Stimulated activated CD4-positive, alpha-beta T cell treated with anti-CD3 and anti-CD28 coated beads, TNF-alpha, amount 100 ng/mL, for 4 hours (primary cell): ENCODE data around the gene TBC1D1.

Experiments
- DNase-seq, 3 experiments: peaks; one replicate each; pipeline ENCODE4 v3.0.0-alpha.2; 2020; ENCODE audit warnings: low read depth in 3 of 3

TBC1D1 gene

DNA sequence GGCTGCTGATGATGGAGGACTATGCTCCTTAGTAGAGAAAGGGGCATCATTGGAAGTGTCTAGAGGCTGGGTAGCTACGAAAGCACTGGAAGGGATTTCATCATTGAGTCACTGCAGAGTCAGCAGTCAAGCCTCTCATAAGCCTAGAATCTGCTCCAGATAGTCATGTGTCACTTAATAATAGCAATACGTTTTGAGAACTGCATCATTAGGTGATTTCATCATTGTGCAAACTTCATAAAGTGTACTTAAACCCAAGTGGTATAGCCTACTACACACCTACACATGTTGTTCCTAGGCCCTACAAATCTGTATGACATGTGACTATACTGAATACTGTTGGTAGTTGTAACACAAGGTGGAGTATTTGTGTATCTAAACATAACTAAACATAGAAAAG, 234.9 kb downstream of the TBC1D1 start:
- no peak for DNase-seq

DNA sequence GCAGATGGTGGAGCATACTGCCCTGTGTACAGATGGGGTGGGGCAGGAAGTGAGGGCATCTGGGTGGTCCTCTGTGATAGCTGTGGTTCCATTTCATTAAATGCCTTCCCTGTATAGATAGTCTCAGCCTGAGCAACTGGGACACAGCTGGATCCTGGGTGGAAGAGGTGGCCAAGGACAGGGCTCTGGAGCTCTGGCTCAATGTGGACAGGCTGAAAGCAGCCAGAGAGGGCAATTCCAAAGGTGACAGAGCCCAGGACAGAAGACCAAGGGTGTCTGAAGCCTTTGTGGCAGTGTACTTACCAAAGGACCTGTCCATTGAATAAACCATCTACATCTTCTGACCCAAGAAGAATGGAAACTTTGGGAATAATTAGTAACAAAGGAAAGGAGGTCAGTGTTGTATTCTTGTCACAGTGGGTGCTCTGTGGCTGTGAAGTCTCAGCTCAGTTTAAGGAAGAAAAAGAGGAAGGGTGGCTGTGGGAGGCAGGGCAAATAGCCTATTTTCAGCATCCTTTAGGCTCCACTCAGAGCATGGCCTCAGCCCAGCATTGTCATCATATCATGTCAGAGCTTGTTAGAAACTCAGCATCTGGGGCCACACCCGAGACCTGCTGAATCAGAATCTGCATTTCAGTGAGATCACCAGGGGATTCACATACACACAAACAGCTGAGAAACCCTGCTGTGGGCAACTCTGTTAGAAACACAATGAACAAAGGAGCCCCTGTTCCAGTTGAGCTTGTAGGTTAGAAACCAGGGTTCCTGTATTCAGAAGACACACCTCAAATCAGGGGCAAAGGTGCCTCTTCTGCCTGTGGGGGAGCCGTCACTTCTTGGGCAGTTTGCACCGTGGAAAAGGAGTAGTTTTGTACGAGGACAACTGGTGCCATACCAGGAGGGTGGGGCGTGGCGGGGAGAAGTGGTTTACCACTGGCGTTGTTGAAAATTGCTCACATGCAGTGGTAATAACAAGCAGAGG, 237.9 kb downstream of the TBC1D1 start:
- peak; percentile 31 to 32 (median 31) for DNase-seq

DNA sequence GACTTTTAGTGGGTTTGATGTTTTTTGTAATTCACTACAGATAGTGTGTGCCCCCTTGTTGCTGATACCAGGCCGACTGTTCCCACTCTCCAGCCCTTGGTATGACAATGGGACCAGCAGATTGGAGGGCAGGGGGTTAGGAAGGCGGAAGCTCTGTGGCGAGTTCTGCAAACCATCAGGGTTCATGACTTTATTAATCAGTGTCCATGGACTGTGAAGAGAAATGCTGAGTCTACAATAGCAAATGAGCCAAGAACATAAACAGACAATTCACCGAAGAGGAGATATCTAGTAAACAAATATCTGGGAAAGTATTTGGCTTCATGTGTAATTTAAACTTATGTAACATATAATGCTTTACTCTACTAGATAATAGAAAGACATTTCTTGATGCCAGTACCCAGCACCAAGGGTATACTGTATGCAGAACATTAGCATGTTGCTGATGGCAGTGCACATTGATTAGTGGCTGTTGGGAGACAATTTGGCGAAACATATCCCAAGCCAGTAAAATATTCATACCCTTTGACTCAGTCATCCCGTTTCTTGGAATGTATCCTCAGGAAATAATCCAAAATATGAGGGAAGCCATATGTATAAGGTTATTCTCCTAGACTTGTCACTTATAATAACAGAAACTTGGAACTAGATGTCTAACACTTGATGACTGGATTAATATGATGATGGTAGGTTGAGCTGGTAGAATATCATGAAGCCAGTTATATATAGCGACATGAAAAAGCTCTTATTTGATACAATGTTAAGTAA, 238.8 kb downstream of the TBC1D1 start:
- DNase-seq = no peak

DNA sequence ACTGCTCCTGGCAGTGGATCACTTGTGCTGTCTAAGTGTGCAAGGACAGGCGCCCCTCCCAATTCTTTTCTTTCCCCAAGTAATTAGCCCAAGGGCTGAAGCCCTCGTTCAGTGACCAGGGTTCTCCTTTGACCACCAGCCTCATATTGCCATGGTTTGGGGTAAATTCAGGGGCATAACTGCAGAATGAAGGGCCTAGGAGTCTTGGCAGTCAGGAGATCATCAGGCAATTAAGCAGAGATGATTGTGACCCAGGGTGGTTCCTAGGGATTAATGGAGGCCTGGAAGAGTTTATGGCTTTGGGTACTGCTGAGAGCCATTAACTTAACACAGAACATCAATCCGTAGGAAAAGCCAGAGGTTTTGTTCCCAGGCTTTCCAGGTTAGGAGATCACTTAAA, 240.0 kb downstream of the TBC1D1 start:
- no peak for DNase-seq

DNA sequence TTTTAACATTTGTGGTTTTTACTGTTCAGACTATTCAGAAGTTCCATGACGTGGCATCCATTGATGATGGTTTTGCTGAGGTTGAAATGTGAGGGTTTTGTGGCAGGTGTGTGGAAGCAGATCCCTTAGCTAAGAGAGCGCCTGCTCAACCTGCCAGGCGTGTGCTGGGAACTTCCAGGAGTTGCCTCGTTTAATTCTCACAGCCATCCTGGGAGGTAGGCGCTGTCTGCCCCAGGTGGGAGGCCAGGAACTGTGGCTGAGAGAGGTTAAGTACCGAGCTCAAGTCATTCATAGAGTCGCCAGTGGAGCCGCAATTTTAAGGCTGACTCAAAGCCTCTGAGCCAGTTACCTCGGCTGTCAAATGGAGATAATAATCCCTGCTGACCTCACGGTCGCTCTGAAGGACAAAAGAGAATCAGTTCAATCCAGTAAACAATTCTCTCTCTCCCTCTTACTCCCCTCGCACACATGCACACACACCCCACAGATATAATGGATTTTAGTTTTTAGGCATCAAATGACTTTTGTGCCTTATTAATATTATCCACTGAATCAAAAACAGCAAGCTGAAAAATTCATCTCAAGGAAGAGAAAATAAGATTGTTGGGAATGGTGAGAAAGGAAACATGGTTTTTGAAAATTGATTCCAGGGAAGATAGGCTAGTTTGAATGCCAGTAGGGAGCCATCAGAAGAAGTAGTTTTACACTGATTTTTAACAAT, 240.6 kb downstream of the TBC1D1 start:
- DNase-seq = peak; percentile 32 to 59 (median 33)

DNA sequence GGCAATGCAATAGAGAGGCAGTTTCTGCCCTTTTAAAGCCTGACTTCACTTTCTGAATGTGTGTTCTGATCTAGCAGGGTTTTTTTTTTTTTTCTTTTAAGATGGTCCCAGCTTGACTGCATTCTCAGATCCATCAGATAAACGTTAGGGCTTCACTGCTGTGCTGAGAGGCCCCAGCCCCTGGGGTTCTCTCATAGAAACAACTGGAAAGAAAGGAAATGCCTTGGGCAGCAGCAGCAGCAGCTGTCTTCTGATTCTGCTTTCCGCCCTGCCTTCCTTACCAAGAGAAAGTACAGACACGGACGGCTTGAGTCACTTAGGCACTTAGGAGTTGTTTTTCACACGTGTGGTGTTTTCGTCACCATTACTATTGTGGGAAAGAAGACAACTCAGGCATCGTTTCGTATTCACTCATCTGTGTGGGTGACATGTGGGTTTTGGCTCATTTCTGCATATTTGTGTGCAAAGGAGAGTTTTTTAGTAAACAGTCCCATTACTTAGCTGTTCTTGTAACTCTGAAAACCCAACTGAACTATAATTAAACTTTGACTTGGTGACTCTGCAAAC, 241.3 kb downstream of the TBC1D1 start:
- peak; percentile 18 to 56 (median 45) for DNase-seq

DNA sequence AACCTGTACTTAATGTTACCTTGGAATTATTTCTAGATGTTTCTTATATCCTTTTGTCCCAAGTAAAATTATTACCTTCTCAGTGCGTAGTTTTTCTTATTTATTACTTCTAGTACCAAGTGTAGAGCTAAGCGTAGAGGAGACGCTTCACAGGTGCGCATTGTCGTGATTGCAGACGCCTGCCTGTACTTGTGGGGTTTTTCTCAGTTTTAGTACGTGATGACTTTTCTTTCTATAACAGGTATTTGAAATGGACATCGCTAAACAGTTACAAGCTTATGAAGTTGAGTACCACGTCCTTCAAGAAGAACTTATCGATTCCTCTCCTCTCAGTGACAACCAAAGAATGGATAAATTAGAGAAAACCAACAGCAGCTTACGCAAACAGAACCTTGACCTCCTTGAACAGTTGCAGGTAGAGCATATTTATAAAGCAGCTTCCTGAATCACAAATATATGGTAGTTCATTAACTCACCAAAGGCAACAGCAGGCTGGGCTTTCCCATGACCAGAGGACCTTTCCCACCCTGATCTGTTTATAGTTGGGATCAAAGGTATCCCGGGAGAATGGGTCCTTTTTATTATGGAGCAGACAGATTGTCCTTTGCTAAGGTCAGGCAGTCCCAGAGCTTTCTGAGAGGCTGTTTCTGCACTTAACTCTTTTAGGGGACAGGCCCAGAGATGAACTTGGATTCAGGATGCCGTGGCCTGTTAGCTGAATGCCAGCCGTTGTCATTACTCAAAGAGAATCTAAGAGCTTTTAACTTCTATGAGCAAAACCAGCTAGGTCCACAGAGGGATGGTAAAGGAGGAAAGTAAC, 242.2 kb downstream of the TBC1D1 start:
- DNase-seq = no peak

DNA sequence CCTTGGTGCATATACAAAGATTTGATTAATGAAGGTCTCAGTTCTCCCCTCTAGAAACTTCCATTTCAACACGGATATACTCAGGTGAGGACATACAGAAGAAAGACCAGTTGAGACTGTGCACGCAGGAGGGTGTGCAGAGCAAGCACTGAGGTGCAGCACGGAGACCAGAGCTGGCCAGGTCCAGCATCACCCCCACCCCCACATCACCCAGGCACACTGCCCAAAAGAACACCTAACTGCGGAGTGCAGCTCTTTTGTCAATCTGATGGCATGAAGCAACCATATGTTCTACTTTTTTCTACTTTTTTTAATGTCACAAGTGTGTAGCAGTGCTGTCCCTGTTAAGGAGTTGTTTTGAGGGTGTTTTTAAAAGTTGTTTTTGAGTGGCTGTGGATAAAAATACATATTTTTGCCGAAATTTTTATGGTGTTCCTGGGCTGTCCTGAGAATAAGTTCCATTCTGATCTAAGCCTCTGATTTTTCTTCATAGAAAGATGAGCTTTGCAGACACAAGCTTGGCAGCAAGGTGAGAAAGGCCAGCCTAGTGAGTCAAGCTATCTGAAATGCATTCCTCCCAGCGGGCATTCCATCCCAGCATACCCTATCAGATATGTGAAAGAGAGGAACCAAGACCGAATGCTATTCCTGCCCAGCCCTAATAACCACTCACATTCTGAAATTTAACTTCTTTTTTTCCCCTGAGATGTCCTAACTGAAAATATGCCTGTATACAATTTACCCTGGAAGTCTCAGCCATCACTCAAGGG, 243.0 kb downstream of the TBC1D1 start:
- DNase-seq = no peak

DNA sequence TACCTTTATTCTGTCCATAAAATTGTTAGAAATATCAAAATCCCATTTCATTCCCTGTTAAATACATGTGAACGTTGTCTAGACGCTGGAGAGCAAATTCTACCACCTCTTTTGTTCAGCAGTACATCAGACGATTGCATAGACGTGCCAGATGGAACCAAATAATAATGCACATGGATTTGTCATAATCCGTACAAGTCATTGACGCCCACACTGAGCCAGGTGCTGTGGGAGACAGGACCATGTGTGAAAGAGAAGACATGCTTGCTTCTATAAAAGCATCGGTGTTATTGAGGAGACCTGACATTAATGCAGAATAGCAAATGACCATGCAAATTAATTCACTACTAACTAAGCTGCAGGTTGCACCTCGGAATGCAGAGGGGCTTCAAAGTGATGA, 244.3 kb downstream of the TBC1D1 start:
- no peak for DNase-seq

DNA sequence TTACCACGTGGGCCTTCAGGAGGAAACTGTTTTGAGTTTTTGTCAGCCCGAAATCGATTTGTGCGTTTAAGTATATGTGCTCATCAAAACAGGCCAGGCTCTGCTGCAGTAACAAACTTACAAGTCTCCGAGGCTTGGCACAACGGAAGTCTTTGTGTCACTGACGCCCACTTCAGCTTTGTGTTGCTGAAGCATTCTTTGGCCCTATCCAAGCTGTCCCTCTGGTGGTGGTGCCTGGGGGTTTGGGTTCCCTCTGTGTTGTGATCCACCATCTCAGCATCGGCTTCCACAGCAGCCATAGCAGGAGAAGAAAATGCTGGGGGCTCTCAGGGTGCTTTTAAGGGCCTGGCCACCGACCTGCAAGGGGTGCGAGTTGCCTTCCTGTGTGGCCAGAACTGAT, 245.7 kb downstream of the TBC1D1 start:
- DNase-seq = no peak

DNA sequence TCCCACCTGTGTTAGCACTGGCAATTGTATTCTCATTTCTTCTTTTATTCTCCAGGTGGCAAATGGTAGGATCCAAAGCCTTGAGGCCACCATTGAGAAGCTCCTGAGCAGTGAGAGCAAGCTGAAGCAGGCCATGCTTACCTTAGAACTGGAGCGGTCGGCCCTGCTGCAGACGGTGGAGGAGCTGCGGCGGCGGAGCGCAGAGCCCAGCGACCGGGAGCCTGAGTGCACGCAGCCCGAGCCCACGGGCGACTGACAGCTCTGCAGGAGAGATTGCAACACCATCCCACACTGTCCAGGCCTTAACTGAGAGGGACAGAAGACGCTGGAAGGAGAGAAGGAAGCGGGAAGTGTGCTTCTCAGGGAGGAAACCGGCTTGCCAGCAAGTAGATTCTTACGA, 246.2 kb downstream of the TBC1D1 start:
- DNase-seq = no peak

DNA sequence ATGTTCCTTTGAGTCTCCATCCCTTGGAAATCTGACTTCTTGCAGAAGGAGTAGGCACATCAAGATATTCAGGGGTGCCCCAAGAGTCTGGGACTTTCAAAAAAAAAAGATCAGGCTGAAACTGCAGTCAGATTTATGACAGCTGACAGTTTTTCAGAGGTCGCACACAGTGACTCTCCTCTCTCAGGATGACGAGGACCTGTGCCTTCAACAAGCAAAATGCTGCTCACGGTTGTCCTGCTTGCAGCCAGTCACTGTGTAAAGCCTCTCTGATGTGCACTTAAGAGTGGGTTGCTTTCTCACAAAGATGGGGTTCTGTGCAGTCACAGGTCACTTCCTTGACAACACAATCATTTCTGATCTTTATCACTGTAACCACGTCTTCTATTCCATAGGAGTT, 247.5 kb downstream of the TBC1D1 start:
- DNase-seq = no peak

DNA sequence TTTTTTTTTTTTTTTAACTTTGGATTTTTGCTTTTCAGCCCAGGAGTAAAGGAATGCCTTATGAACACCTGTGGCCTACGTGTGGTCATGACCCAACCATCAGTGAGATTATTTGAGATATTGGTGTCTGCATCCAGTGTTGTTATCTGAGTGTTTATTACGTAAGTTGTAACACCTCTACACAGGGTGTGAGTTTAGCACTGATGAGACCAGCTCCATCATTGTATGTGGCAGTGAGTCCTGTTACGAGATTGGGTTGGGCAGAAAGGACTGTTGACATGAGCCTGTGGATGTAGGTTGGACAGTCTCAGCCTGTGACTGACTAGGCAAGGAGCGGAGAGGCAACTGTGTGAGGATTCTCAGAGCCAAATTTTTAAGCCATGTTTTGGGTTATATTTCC, 248.3 kb downstream of the TBC1D1 start:
- DNase-seq = no peak

DNA sequence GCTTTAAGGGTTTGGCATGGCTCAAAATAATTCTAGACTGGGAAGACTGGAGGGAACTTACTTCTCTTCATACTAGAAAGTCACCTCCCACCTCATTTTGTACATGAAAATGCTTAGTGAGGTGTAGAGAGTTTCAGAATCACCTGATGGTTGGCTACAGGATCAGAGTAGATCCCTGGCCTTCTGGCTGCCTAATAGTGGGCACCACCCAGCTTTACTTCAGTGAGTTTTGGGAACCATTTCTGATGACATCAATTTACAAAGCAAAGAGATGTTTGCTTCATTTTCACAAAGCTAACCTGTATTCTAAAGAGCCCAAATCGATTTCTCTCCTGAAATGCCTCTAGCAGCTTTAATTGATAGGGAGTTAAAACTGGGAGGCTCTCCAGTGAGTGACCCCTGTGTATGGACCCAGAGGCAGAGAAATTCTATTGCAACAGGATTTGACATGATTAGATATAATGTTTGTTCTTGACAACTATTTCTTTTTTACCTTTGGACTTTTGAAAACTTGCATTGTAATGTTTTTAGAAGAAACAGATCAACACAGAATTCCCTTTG, 249.8 kb downstream of the TBC1D1 start:
- no peak for DNase-seq

DNA sequence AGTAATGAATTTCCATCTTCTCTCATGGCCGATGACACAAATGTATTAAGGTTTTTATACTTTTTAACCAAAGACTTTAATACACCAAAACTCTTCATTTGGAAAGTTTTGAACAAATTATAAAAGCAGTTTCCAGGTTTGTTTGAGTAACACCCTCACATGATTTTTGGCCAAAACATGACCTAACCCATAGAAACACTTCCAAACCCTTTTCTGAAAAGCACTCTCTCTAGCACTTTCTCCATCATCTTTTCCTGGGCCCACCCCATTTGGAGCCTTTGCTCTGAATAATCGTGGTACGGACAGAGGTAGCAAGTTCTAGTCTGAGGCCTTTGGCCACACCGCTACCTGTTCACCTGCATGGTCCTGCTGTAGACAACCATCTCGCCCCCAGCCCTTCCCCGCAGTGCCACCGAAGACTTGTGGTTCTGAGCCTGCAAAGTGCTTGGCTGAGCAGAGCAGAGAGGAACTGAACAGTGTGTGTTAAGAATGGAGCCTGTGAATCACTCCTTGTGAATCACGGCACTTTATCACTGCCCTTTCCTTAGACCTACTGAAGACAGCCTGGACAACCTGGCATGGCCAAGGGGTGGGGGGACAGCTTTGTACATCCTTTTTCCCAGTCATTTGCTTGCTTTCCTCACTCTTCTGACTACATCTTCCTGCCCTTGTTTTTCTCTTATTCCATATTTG, 251.1 kb downstream of the TBC1D1 start:
- DNase-seq = no peak

DNA sequence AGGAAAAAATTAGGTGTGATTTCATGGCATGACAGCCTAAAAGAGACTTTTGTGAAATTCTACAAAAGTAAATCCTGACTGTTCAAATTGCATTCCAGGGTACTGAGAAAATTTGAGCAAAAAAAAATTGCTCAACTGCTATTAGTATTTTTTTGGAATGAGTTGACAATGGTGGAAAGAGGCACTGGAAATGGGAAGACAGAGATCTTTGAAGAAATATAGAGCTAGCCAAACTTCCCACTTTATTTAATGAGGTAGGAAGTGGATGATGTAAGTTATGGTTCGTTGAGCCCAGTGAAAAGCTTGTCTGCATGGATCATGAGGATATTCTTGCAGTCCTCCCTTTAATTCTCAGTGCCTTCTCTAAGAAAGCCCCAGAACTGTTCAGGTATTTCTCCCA, 253.1 kb downstream of the TBC1D1 start:
- DNase-seq = no peak

DNA sequence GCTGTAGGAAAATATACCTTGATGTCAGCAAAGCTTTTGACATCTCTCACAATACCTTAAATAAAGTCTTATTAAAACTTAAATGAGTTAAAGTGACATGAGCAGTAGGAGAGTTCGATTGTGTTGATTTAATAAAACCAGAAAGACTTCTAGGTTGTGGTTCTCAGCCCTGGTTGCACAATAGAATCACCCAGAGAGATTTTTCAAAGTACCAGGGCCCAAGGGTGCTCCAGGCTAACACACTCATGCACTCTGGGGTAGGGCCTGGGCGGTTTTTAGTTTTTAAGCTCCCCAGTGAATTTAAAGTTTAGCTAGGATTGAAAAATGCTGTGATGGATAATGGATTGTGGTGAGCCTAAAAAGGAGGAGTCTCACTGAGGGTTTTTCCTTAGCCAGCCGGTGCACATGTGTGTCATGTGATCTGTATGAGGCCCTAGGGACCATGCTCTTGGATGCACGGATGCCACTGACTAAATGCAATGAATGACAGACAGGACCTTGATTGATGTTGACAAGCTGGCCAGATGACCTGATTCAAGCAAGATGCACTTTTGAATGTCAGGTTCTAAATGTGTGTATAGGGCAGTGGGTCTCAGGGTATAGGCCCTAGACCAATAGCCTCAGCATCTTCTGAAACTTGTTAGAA, 254.3 kb downstream of the TBC1D1 start:
- DNase-seq = no peak

DNA sequence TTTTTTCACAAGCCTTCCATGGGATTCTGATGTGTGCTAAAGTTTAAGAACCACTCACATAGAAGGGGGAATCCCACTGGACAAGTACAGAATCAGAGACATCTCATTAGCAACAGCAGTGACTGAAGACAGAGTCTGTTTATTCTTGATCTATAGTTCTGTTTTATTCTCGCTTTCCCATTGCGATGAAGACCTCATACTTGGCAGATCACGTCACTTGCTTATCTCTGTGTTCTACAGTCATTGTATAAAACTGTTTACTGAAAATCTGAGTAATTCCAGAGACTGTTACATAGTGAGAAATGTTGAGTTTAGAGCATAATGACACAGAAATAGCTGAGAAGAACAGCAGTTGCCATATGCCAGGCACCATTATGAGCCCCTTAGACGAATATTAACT, 254.9 kb downstream of the TBC1D1 start:
- no peak for DNase-seq

DNA sequence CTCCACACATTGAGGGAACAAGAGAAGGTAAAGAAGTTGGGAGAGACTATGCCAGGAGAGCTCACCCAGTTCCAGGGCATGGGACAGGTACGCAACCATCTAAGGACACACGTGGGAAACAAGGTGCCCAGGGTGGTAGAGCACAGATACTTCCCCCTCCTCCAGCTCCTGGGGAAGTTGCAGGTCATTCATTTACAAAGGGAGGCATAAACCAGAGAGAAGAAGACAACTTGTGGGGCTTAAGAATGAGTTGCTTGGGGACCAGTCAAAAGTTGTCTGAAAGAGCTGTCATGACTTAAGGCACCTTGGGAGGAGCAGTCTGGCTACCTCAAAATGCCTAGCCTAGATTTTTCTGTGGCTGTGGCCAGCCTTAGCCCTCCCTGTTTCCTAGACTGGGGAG, 255.5 kb downstream of the TBC1D1 start:
- DNase-seq = no peak
